Osteoblast (primary cell): ENCODE results near the gene CARMIL1. TPM values are rescaled to one million over a fixed set of nuclear protein-coding genes. Genes with fewer than 3 reads are reported as not detected.
"Not testable (repeated sequence)": the region's sequence is repeated elsewhere in the genome, so short reads cannot be mapped to it uniquely, and the experiment has no call there.

Experiments
- DNase-seq: peaks from one replicate; pipeline ENCODE4 v3.0.0; 2011; ENCODE audit warnings: low spot score, mixed read lengths; ENCODE audit not compliant: insufficient read length; ENCODE audit errors: missing footprints
- H2AFZ ChIP-seq: 2 replicates; pipeline ENCODE4 v1.6.0; 2011; ENCODE audit warnings: mild to moderate bottlenecking, low read length
- H3K27ac ChIP-seq: 2 replicates; pipeline ENCODE4 v1.5.1; 2011; ENCODE audit warnings: mild to moderate bottlenecking, low read depth, low read length, moderate library complexity
- H3K27me3 ChIP-seq: 2 replicates; pipeline ENCODE4 v1.6.0; 2012; ENCODE audit warnings: mild to moderate bottlenecking, control low read depth, inconsistent platforms, low read length, moderate library complexity; ENCODE audit not compliant: insufficient read depth
- H3K36me3 ChIP-seq: 2 replicates; pipeline ENCODE4 v1.5.1; 2011; ENCODE audit warnings: mild to moderate bottlenecking, low read length, control low read depth, moderate library complexity; ENCODE audit not compliant: insufficient read depth
- H3K4me1 ChIP-seq: 2 replicates; pipeline ENCODE4 v1.5.1; 2011; ENCODE audit warnings: mild to moderate bottlenecking, low read length, control low read depth, moderate library complexity; ENCODE audit not compliant: insufficient read depth
- H3K4me2 ChIP-seq: 2 replicates; pipeline ENCODE4 v1.6.0; 2011; ENCODE audit warnings: mild to moderate bottlenecking, low read length; ENCODE audit not compliant: insufficient read depth
- H3K4me3 ChIP-seq: fragments of 200-600 bp; sonication (generic); 3 replicates; pipeline ENCODE4 v1.5.1; 2012; ENCODE audit warnings: mild to moderate bottlenecking, low read length, inconsistent platforms; ENCODE audit not compliant: insufficient read depth
- H3K79me2 ChIP-seq: 2 replicates; pipeline ENCODE4 v1.6.0; 2012; ENCODE audit warnings: mild to moderate bottlenecking, low read length, control low read depth, inconsistent platforms; ENCODE audit not compliant: insufficient read depth
- H3K9me3 ChIP-seq: 2 replicates; pipeline ENCODE4 v1.5.1; 2011; ENCODE audit warnings: low read depth, low read length, control low read depth
- H4K20me1 ChIP-seq: 2 replicates; pipeline ENCODE4 v1.6.0; 2012; ENCODE audit warnings: mild to moderate bottlenecking, low read length, control low read depth; ENCODE audit not compliant: insufficient read depth
- total RNA-seq: library from RNA; depleted of rRNA; stranded (reverse); fragments of >200 nt; gene quantifications from 2 replicates; pipeline ENCODE4 v1.2.3, GENCODE V29; 2012
- TF ChIP-seq, protein P1 (sequence below): IDR thresholded peaks from 2 replicates; pipeline ENCODE4 v1.5.1; 2011; ENCODE audit warnings: mild to moderate bottlenecking, low read depth, low read length, moderate library complexity; ENCODE audit errors: extremely low read depth

The CARMIL1 gene
- total RNA-seq, 1 donor = 25.7 TPM

DNA sequence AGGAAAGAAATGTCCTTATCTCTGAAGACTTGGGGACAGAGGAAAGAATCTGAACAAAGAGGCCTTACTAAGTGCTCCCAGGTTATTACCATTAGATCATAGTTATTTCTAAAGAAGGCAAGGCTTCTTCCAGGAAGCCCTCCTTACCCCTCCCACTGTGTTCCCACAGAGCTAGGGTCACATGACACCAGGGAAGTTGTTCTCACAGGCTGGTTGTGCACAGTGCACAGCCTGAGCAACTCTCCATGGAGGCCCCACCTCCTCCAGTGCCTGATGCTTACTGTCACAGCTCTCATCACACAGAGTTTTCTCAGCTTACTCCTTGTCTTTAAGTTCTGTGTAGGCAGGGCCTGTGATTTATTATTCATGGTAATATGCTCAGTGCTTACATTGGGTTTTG, 303.9 kb downstream of the CARMIL1 start:
- no peak overlapping the region for H3K4me2 ChIP-seq
- no peaks in the 10 kb centered on the region for H3K79me2 ChIP-seq
- H3K36me3 ChIP-seq = no peaks in the 10 kb centered on the region
- H3K27ac ChIP-seq = no peak overlapping the region
- H3K4me1 ChIP-seq = no peaks in the 10 kb centered on the region
- no peaks in the 10 kb centered on the region for H4K20me1 ChIP-seq
- DNase-seq = no peak
- H3K27me3 ChIP-seq = no peaks in the 10 kb centered on the region
- H3K9me3 ChIP-seq = no peaks in the 10 kb centered on the region
- TF ChIP-seq, protein P1, sequence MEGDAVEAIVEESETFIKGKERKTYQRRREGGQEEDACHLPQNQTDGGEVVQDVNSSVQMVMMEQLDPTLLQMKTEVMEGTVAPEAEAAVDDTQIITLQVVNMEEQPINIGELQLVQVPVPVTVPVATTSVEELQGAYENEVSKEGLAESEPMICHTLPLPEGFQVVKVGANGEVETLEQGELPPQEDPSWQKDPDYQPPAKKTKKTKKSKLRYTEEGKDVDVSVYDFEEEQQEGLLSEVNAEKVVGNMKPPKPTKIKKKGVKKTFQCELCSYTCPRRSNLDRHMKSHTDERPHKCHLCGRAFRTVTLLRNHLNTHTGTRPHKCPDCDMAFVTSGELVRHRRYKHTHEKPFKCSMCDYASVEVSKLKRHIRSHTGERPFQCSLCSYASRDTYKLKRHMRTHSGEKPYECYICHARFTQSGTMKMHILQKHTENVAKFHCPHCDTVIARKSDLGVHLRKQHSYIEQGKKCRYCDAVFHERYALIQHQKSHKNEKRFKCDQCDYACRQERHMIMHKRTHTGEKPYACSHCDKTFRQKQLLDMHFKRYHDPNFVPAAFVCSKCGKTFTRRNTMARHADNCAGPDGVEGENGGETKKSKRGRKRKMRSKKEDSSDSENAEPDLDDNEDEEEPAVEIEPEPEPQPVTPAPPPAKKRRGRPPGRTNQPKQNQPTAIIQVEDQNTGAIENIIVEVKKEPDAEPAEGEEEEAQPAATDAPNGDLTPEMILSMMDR = no peak
- no peak overlapping the region for H3K4me3 ChIP-seq
- no peak overlapping the region for H2AFZ ChIP-seq

DNA sequence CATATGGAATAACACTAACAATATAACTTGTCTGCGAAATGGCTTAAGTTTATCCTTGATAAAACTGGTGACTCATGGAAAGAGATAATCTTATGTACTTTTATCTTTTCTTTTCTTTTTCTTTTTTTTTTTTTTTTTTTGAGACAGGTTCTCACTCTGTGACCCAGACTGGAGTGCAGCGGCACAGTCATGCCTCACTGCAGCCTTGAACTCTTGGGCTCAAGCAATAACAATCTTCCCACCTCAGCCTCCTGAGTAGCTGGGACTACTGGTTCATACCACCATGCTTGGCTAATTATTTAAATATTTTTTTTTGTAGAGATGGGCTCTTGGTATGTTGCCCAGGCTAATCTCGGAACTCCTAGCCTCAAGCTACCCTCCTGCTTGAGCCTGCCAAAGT, 304.7 kb downstream of the CARMIL1 start:
- Histone ChIP-seq H3K27me3 (no peaks in the 10 kb centered on the region), H3K36me3 (no peaks in the 10 kb centered on the region), H2AFZ (no peak overlapping the region), H4K20me1 (no peaks in the 10 kb centered on the region), H3K4me2 (no peak overlapping the region), H3K79me2 (no peaks in the 10 kb centered on the region), H3K27ac (no peak overlapping the region), H3K4me3 (no peak overlapping the region), H3K9me3 (no peaks in the 10 kb centered on the region), H3K4me1 (no peaks in the 10 kb centered on the region)
- TF ChIP-seq, protein P1 = no peak
- no peak for DNase-seq

DNA sequence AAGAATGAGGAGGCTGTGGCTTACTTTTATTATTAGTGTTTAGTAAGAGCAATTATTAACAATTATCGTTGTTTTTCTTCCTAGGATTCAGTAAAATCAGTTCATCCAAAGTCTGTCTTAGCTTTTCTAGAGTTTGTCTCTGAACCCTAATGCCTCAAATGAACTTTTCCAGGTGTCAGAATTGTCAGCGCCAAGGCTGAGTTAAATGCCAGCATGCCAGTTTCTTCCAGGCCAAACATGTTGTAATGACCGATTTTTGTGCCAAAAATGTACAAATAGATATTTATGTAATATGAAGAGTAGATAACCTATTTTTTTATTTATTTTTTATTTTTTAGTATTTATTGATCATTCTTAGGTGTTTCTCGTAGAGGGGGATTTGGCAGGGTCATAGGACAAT, 306.1 kb downstream of the CARMIL1 start:
- Histone ChIP-seq H3K79me2 (no peaks in the 10 kb centered on the region), H3K36me3 (no peaks in the 10 kb centered on the region), H3K27me3 (no peaks in the 10 kb centered on the region), H3K4me2 (no peak overlapping the region), H3K4me3 (no peak overlapping the region), H3K9me3 (no peaks in the 10 kb centered on the region), H3K27ac (no peak overlapping the region), H3K4me1 (no peaks in the 10 kb centered on the region), H4K20me1 (no peaks in the 10 kb centered on the region), H2AFZ (no peak overlapping the region)
- no peak for DNase-seq
- TF ChIP-seq, protein P1 = no peak

DNA sequence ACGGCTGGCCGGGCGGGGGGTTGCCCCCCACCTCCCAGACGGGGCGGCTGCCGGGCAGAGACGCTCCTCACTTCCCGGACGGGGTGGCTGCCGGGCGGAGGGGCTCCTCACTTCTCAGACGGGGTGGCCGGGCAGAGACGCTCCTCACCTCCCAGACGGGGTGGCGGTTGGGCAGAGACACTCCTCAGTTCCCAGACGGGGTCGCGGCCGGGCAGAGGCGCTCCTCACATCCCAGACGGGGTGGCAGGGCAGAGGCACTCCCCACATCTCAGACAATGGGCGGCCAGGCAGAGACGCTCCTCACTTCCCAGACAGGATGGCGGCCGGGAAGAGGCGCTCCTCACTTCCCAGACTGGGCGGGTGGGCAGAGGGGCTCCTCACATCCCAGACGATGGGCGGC, 306.9 kb downstream of the CARMIL1 start:
- not testable (repeated sequence) for H3K27ac ChIP-seq, H3K4me3 ChIP-seq, H3K79me2 ChIP-seq, H3K4me2 ChIP-seq, H3K4me1 ChIP-seq, H4K20me1 ChIP-seq, H2AFZ ChIP-seq, H3K9me3 ChIP-seq, H3K36me3 ChIP-seq, DNase-seq, H3K27me3 ChIP-seq
